ENCODE data around the gene CACNA1H.

- TF ChIP-seq, protein P1, sequence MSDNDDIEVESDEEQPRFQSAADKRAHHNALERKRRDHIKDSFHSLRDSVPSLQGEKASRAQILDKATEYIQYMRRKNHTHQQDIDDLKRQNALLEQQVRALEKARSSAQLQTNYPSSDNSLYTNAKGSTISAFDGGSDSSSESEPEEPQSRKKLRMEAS (IDR thresholded peaks at IDR 0.05), result no peak
- TF ChIP-seq EZH2 (IDR thresholded peaks at IDR 0.05; ENCODE audit: low read depth, low read length, severe bottlenecking), result no peak
- TF ChIP-seq, protein P2, sequence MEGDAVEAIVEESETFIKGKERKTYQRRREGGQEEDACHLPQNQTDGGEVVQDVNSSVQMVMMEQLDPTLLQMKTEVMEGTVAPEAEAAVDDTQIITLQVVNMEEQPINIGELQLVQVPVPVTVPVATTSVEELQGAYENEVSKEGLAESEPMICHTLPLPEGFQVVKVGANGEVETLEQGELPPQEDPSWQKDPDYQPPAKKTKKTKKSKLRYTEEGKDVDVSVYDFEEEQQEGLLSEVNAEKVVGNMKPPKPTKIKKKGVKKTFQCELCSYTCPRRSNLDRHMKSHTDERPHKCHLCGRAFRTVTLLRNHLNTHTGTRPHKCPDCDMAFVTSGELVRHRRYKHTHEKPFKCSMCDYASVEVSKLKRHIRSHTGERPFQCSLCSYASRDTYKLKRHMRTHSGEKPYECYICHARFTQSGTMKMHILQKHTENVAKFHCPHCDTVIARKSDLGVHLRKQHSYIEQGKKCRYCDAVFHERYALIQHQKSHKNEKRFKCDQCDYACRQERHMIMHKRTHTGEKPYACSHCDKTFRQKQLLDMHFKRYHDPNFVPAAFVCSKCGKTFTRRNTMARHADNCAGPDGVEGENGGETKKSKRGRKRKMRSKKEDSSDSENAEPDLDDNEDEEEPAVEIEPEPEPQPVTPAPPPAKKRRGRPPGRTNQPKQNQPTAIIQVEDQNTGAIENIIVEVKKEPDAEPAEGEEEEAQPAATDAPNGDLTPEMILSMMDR (IDR thresholded peaks at IDR 0.05; ENCODE audit: control extremely low read depth in 1 of 3, insufficient read depth in 1 of 3, low read depth in 1 of 3, low read length in 3 of 3), result no peak
- TF ChIP-seq JUN (IDR thresholded peaks at IDR 0.05; ENCODE audit: low read depth, low read length), result no peak
- no peak for TF ChIP-seq YY1 (IDR thresholded peaks at IDR 0.05; ENCODE audit: low read depth, low read length)
- no peak for TF ChIP-seq POLR2AphosphoS5 (IDR thresholded peaks at IDR 0.05; ENCODE audit: low read depth, low read length)
- no peak for TF ChIP-seq POLR2A (IDR thresholded peaks at IDR 0.05; ENCODE audit: control extremely low read depth in 1 of 2, low read depth in 2 of 2, low read length in 2 of 2)
Measured at GRCh38 chr16:1265826-1266225, 112.9 kb downstream of the CACNA1H start.
